ENCODE results near the gene YAP1.

Gene YAP1

GRCh38 chr11:102279641-102280170, 169.5 kb downstream of the YAP1 start:
- DNase-seq (ENCODE audit: low read depth in 2 of 2) = no peak

- no peak for DNase-seq (ENCODE audit: low read depth in 2 of 2)
Measured at GRCh38 chr11:102280245-102280833, 170.1 kb downstream of the YAP1 start.
